BJ (cell line): ENCODE data around the gene CRELD2. TPM values are rescaled to one million over a fixed set of nuclear protein-coding genes. Genes with fewer than 3 reads are reported as not detected.

Experiments
- CTCF ChIA-PET: fragments of 350-600 bp; formaldehyde crosslinking; extraction: SDS; loops from one replicate; lab custom pipeline; 2021; ENCODE audit warnings: antibody characterized with exemption, inconsistent platforms; lab: Yijun Ruan, JAX
- POLR2A ChIA-PET: fragments of 300-600 bp; sonication (Branson Sonifier 250); formaldehyde crosslinking; extraction: SDS; loops from one replicate; lab custom pipeline; 2021; ENCODE audit warnings: antibody characterized with exemption; lab: Charles Lee
- DNase-seq: peaks from one replicate; pipeline ENCODE4 v3.0.0-alpha.2; 2011; ENCODE audit warnings: low read depth
- H3K27me3 ChIP-seq: 2 replicates; pipeline ENCODE4 v1.6.0; 2011; ENCODE audit warnings: low read length; ENCODE audit not compliant: control insufficient read depth, insufficient read depth
- H3K36me3 ChIP-seq: 2 replicates; pipeline ENCODE4 v1.5.1; 2011; ENCODE audit warnings: low read length; ENCODE audit not compliant: control insufficient read depth, insufficient read depth
- H3K4me3 ChIP-seq: 2 replicates; pipeline ENCODE4 v1.5.1; 2011; ENCODE audit warnings: low read depth, mild to moderate bottlenecking, control low read depth, low read length
- polyA plus RNA-seq: library from polyadenylated mRNA; depleted of rRNA; stranded (reverse); fragments of >200 nt; gene quantifications from 2 replicates; pipeline ENCODE4 v1.2.3, GENCODE V29; 2011
- TF ChIP-seq, protein P1 (sequence below): IDR thresholded peaks from 2 replicates; pipeline ENCODE4 v1.5.1; 2011; ENCODE audit warnings: low read depth, mild to moderate bottlenecking, control low read depth, inconsistent platforms, low read length, moderate library complexity; ENCODE audit not compliant: insufficient read depth

CRELD2 gene
- polyA plus RNA-seq, 1 experiment = 54.1 TPM

DNA sequence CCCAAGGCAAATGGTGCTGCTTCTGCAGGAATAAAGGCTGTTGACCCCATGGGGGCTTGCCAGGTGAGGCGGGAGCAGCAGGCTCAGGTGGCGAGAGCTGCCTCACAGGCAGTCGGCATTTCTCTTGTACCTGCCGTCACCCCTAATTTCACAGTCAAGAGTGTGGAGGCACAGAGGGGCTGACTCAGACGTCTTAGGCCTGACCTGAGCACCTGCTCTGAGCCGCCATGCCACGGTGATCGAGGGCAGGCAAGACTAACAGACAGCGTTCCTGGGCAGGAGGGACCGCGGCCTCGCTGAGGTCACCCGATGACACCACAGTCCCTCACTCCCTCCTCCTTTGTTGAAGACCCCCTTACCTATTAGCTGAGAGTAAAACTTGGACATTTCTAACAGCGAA, 5.4 kb upstream of the CRELD2 start:
- ChIA-PET POLR2A (no interaction called here), CTCF (no interaction called here)
- H3K4me3 ChIP-seq = no peak overlapping the region
- no peaks in the 10 kb centered on the region for H3K27me3 ChIP-seq
- H3K36me3 ChIP-seq = peaks cover 13% of the 10 kb centered on the region
- TF ChIP-seq, protein P1, sequence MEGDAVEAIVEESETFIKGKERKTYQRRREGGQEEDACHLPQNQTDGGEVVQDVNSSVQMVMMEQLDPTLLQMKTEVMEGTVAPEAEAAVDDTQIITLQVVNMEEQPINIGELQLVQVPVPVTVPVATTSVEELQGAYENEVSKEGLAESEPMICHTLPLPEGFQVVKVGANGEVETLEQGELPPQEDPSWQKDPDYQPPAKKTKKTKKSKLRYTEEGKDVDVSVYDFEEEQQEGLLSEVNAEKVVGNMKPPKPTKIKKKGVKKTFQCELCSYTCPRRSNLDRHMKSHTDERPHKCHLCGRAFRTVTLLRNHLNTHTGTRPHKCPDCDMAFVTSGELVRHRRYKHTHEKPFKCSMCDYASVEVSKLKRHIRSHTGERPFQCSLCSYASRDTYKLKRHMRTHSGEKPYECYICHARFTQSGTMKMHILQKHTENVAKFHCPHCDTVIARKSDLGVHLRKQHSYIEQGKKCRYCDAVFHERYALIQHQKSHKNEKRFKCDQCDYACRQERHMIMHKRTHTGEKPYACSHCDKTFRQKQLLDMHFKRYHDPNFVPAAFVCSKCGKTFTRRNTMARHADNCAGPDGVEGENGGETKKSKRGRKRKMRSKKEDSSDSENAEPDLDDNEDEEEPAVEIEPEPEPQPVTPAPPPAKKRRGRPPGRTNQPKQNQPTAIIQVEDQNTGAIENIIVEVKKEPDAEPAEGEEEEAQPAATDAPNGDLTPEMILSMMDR = no peak
- DNase-seq = no peak

DNA sequence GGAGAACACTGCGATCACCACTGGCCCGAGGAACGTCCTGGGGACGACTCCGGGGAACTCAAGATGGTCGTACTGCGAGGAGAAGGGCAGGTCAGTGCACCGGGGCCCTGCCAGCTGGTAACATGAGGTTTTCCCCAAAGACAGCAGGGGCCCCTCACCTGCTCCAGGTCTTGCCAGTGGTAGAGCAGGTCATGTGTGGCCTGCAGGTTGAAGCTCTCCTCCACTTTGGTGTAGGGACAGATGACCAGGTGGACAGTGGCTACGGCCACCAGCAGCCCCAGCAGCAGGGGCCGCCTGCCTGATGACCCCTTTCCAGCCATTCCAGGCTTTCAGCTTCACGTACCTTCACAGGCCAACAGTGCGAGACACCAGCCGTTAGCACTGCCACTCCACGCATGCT, 5.0 kb upstream of the CRELD2 start:
- TF ChIP-seq, protein P1 = no peak
- H3K36me3 ChIP-seq = peaks cover 13% of the 10 kb centered on the region
- H3K4me3 ChIP-seq = no peak overlapping the region
- H3K27me3 ChIP-seq = no peaks in the 10 kb centered on the region
- DNase-seq = no peak
- ChIA-PET POLR2A (no interaction called here), CTCF (no interaction called here)

DNA sequence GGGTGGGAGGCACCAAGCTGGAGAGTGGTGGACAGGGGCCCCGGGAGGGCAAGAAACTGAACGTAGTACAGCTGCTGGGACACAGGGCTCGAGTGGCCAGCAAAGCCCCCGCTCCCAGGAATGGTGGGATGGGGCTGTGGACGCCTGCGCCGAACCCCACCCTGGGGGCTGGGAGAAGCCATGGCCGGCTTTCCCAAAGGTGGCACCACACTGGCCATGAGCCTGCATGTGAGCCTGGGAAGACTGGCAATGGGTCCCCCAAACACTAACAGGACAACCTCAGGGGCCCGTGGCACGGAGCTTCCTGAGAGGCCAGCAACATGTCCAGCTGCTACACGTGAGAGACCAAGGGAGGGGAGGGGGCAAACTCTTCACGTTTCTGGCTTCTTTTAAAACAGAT, 4.2 kb upstream of the CRELD2 start:
- ChIA-PET POLR2A (no interaction called here), CTCF (interaction anchor here (0.7 kb wide), 1 partner anchor 116 kb away, joined by 3 read pairs; no protein-coding TSS in a partner anchor)
- TF ChIP-seq, protein P1 = no peak
- Histone ChIP-seq H3K4me3 (no peak overlapping the region), H3K36me3 (peaks cover 11% of the 10 kb centered on the region), H3K27me3 (no peaks in the 10 kb centered on the region)
- DNase-seq = no peak

DNA sequence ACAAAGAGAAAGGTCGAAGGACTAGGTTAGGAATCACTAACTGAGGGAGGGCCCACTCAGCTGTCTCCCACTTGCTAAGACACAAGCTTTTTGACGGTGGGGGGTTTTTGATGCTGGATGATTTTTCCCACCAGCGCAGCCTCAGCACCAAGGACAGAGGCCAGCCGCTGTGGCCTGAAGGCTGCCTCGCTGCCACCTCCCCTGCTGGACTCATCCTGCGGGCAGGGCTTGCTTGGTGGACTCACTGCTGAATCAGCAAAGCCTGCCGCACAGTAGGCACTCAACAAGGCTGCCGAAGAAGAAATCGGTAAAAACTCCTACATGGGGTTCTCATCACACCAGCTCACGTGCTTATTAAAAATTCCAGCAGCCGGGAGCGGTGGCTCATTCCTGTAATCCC, 2.8 kb upstream of the CRELD2 start:
- CTCF ChIA-PET = no interaction called here
- POLR2A ChIA-PET = no interaction called here
- H3K36me3 ChIP-seq = peaks cover 11% of the 10 kb centered on the region
- TF ChIP-seq, protein P1 = no peak
- H3K27me3 ChIP-seq = no peaks in the 10 kb centered on the region
- H3K4me3 ChIP-seq = no peak overlapping the region
- no peak for DNase-seq

DNA sequence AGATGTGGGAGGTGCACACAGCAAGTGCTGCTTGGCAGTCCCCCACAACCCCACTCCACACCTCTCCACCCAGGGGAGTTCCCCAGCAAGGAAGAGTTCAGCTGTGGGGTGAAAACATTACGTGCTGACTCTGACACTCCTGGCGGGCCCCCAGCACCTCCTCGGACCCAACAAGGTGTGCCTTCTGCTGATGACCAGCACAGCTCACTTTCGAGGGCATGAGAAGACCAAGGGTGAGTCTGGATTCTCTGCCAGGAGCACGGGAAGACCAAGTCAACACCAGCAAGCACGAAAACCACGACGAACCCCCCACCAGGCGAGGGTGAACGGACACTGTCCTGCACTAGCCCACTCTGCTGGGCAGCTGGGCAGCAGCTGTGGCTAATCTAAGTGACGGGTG, 1.6 kb upstream of the CRELD2 start:
- Histone ChIP-seq H3K4me3 (no peak overlapping the region), H3K27me3 (no peaks in the 10 kb centered on the region), H3K36me3 (peaks cover 13% of the 10 kb centered on the region)
- POLR2A ChIA-PET = no interaction called here
- DNase-seq = no peak
- TF ChIP-seq, protein P1 = no peak
- CTCF ChIA-PET = interaction anchor here (0.6 to 0.7 kb wide), 2 partner anchors 14 to 418 kb away, joined by 3 to 6 read pairs; no protein-coding TSS in a partner anchor
